Measurements from ENCODE around the gene ACVR2B.

- TF ChIP-seq PAX5 (IDR thresholded peaks at IDR 0.05; ENCODE audit: insufficient read depth, low read length, severe bottlenecking) (no peak), POLR2A (IDR thresholded peaks at IDR 0.05; ENCODE audit: low read depth, low read length) (no peak), POLR2AphosphoS5 (IDR thresholded peaks at IDR 0.05; ENCODE audit: low read depth, low read length) (no peak), POU2F2 (IDR thresholded peaks at IDR 0.05; ENCODE audit: low read depth, low read length) (no peak), TAF1 (IDR thresholded peaks at IDR 0.05; ENCODE audit: low read depth, low read length) (no peak)
These were observed 1.4 kb downstream of the ACVR2B start for GRCh38 chr3:38454884-38455638.
